ENCODE results near the gene MOV10L1.
A peak's percentile ranks its signal among the peaks of the same experiment; 100 is the strongest.

MOV10L1 gene

GRCh38 chr22:50170453-50171318, 80.9 kb downstream of the MOV10L1 start, which contains the start of gene PANX2:
Gene PANX2 (plus strand): TSS chr22:50170731. CDS start chr22:50170731, 0 bp downstream.
- no peak for ATAC-seq (replicated peaks; ENCODE audit: extremely low read depth, poor library complexity, severe bottlenecking)
- Mint-ChIP-seq H3K27ac (ENCODE audit: low read depth) (no peak within 1 kb of the TSS), H3K9me3 (no peaks in the 10 kb centered on the region), H3K4me1 (peaks cover 7% of the 10 kb centered on the region), H3K4me3 (peak within 1 kb of the TSS; percentile 73), H3K36me3 (ENCODE audit: insufficient read depth) (peaks cover 4% of the 10 kb centered on the region), H3K27me3 (peaks cover 57% of the 10 kb centered on the region)
- DNase-seq (ENCODE audit: low spot score in 2 of 2): no peak

GRCh38 chr22:50171319-50171964, 81.6 kb downstream of the MOV10L1 start:
- Mint-ChIP-seq H3K27me3 (peaks cover 57% of the 10 kb centered on the region), H3K9me3 (no peaks in the 10 kb centered on the region), H3K27ac (ENCODE audit: low read depth) (no peak overlapping the region), H3K4me3 (peak overlapping the region; percentile 73), H3K4me1 (peaks cover 7% of the 10 kb centered on the region), H3K36me3 (ENCODE audit: insufficient read depth) (peaks cover 4% of the 10 kb centered on the region)
- DNase-seq (ENCODE audit: low spot score in 2 of 2) (no peak), ATAC-seq (replicated peaks; ENCODE audit: extremely low read depth, poor library complexity, severe bottlenecking) (no peak)

- DNase-seq (ENCODE audit: low spot score in 2 of 2) (no peak), ATAC-seq (replicated peaks; ENCODE audit: extremely low read depth, poor library complexity, severe bottlenecking) (no peak)
- H3K36me3 Mint-ChIP-seq (ENCODE audit: insufficient read depth): peaks cover 5% of the 10 kb centered on the region
- peak overlapping the region; percentile 43 for H3K4me3 Mint-ChIP-seq
- H3K27ac Mint-ChIP-seq (ENCODE audit: low read depth): no peak overlapping the region
- no peaks in the 10 kb centered on the region for H3K9me3 Mint-ChIP-seq
- H3K4me1 Mint-ChIP-seq: peaks cover 7% of the 10 kb centered on the region
- peaks cover 57% of the 10 kb centered on the region for H3K27me3 Mint-ChIP-seq
Observed at GRCh38 chr22:50171965-50172421, 82.2 kb downstream of the MOV10L1 start.

GRCh38 chr22:50173311-50173982, 83.6 kb downstream of the MOV10L1 start:
- no peaks in the 10 kb centered on the region for H3K9me3 Mint-ChIP-seq
- no peak overlapping the region for H3K4me3 Mint-ChIP-seq
- DNase-seq (ENCODE audit: low spot score in 2 of 2): no peak

GRCh38 chr22:50173983-50174355, 84.2 kb downstream of the MOV10L1 start:
- Mint-ChIP-seq H3K9me3 (no peaks in the 10 kb centered on the region), H3K4me1 (peaks cover 6% of the 10 kb centered on the region), H3K27me3 (peaks cover 41% of the 10 kb centered on the region), H3K4me3 (no peak overlapping the region), H3K36me3 (ENCODE audit: insufficient read depth) (peaks cover 5% of the 10 kb centered on the region), H3K27ac (ENCODE audit: low read depth) (no peak overlapping the region)
- ATAC-seq (replicated peaks; ENCODE audit: extremely low read depth, poor library complexity, severe bottlenecking) (no peak), DNase-seq (ENCODE audit: low spot score in 2 of 2) (no peak)

More at GRCh38 chr22:50173311-50173982, 83.6 kb downstream of the MOV10L1 start:
- Mint-ChIP-seq H3K27ac (ENCODE audit: low read depth) (no peak overlapping the region), H3K36me3 (ENCODE audit: insufficient read depth) (peaks cover 5% of the 10 kb centered on the region), H3K27me3 (peaks cover 46% of the 10 kb centered on the region), H3K4me1 (peaks cover 7% of the 10 kb centered on the region)
- ATAC-seq (replicated peaks; ENCODE audit: extremely low read depth, poor library complexity, severe bottlenecking): no peak

GRCh38 chr22:50174382-50175190, 84.8 kb downstream of the MOV10L1 start:
- no peak overlapping the region for H3K4me3 Mint-ChIP-seq
- DNase-seq (ENCODE audit: low spot score in 2 of 2) (no peak), ATAC-seq (replicated peaks; ENCODE audit: extremely low read depth, poor library complexity, severe bottlenecking) (no peak)
- peaks cover 38% of the 10 kb centered on the region for H3K27me3 Mint-ChIP-seq
- no peak overlapping the region for H3K27ac Mint-ChIP-seq (ENCODE audit: low read depth)
- peaks cover 4% of the 10 kb centered on the region for H3K36me3 Mint-ChIP-seq (ENCODE audit: insufficient read depth)
- no peaks in the 10 kb centered on the region for H3K9me3 Mint-ChIP-seq
- peaks cover 2% of the 10 kb centered on the region for H3K4me1 Mint-ChIP-seq

- H3K4me3 Mint-ChIP-seq: no peak overlapping the region
- no peaks in the 10 kb centered on the region for H3K9me3 Mint-ChIP-seq
- H3K4me1 Mint-ChIP-seq: peaks cover 7% of the 10 kb centered on the region
- H3K27me3 Mint-ChIP-seq: peaks cover 42% of the 10 kb centered on the region
- ATAC-seq (replicated peaks; ENCODE audit: extremely low read depth, poor library complexity, severe bottlenecking) (no peak), DNase-seq (ENCODE audit: low spot score in 2 of 2) (no peak)
- H3K36me3 Mint-ChIP-seq (ENCODE audit: insufficient read depth): peaks cover 4% of the 10 kb centered on the region
- H3K27ac Mint-ChIP-seq (ENCODE audit: low read depth): no peak overlapping the region
Observed at GRCh38 chr22:50175191-50175461, 85.3 kb downstream of the MOV10L1 start.

- Mint-ChIP-seq H3K9me3 (no peaks in the 10 kb centered on the region), H3K36me3 (ENCODE audit: insufficient read depth) (peaks cover 4% of the 10 kb centered on the region), H3K27me3 (peaks cover 37% of the 10 kb centered on the region), H3K27ac (ENCODE audit: low read depth) (no peak overlapping the region), H3K4me3 (no peak overlapping the region), H3K4me1 (peaks cover 10% of the 10 kb centered on the region)
- DNase-seq (ENCODE audit: low spot score in 2 of 2): no peak
- no peak for ATAC-seq (replicated peaks; ENCODE audit: extremely low read depth, poor library complexity, severe bottlenecking)
Observed at GRCh38 chr22:50175921-50176849, 86.4 kb downstream of the MOV10L1 start.

- Mint-ChIP-seq H3K36me3 (ENCODE audit: insufficient read depth) (peaks cover 4% of the 10 kb centered on the region), H3K9me3 (no peaks in the 10 kb centered on the region), H3K4me1 (peaks cover 10% of the 10 kb centered on the region), H3K27ac (ENCODE audit: low read depth) (no peak overlapping the region), H3K27me3 (peaks cover 31% of the 10 kb centered on the region), H3K4me3 (no peak overlapping the region)
- ATAC-seq (replicated peaks; ENCODE audit: extremely low read depth, poor library complexity, severe bottlenecking) (no peak), DNase-seq (ENCODE audit: low spot score in 2 of 2) (no peak)
Observed at GRCh38 chr22:50176850-50177536, 87.2 kb downstream of the MOV10L1 start.

- peaks cover 22% of the 10 kb centered on the region for H3K27me3 Mint-ChIP-seq
- no peak for DNase-seq (ENCODE audit: low spot score in 2 of 2)
- no peak overlapping the region for H3K4me3 Mint-ChIP-seq
- peaks cover 10% of the 10 kb centered on the region for H3K4me1 Mint-ChIP-seq
- H3K27ac Mint-ChIP-seq (ENCODE audit: low read depth): no peak overlapping the region
- no peak for ATAC-seq (replicated peaks; ENCODE audit: extremely low read depth, poor library complexity, severe bottlenecking)
- no peaks in the 10 kb centered on the region for H3K9me3 Mint-ChIP-seq
- peaks cover 1% of the 10 kb centered on the region for H3K36me3 Mint-ChIP-seq (ENCODE audit: insufficient read depth)
Observed at GRCh38 chr22:50177537-50178470, 88.0 kb downstream of the MOV10L1 start.

Measured in central memory CD8-positive, alpha-beta T cell (primary cell).